NCI-H146 (cell line): ENCODE measurements around the gene IFT27.
"Not testable (repeated sequence)": the region's sequence is repeated elsewhere in the genome, so short reads cannot be mapped to it uniquely, and the experiment has no call there.

ENCODE experiments used
- DNase-seq: peaks from one replicate; lab custom pipeline; 2025; lab: John Stamatoyannopoulos, UW

IFT27 gene

DNA sequence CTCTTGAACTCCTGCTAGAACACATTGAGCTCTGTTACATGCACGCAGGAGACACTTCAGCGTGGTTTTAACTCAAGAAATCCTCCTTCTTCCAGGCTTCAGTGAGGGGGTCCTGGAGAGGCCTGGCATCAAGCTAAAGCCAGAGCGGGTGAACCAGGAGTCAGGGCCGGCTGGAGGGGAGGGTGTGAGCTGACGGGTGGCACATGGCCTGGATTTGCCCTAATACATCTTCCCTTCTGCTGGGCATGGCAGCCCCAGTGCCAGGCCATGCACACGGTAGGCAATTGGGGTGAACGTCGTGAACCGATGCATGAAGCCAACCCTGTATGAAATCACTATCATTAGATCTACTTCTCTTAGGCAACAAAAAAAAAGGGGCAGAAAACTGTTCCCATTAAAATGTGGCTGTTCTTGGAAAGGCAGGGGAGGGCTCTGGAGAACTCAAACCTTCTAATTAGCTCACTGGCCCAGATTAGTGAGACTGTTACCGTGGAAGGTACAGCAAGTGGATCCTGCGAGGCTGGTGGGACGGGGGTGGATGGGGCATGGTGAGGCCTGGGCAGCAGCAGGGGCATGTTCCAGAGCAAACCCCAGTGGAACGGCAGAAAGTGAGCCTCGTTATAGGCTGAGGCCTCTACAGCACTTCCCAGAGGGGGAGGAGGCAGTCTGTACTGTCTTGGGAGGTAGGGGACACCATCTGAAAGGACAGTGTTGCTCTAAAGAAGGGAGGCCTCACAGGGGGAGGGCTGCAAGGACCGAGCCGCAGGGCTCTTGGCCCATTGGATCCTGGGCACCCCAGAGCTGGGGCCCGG lies 10.6 kb downstream of the IFT27 start:
- DNase-seq = no peak

DNA sequence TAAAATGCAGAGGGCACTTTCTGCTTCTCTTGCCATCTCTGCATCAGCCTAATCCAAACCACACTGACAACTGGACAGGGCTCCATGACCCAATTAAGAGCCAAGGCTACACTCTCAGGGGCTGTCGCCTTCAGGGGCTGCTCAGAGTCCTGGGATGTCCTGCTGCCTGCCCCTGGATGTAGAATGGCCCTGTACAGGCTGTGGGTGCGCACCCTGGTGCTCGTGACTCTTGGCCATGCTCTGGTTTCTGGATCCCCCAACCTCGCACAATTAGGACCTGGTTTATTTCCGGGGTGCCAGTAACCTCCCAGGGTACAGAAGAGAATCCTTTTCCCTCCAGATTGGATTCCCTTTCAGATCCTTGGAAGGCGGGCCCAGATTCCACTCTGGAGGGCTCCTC lies 11.3 kb downstream of the IFT27 start:
- no peak for DNase-seq

DNA sequence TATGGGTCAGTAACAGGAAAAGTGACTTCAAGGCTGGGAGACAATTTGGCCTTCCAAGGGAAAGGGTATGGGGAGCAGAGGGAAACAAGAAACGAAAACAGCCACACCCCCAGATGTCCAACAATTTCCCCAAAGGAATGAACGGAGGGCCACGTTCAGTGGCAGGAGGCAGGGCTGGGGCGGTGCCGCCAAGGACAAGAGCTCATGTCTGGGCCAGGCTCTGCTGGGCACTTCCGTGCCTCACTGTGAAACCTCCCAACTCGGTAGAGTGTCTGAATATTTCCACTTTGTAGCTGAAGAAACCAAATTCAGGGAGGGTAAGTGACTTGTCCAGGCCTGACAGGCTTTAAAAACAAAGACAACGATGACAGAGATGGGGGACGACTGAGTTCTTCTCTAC lies 11.9 kb downstream of the IFT27 start:
- no peak for DNase-seq

DNA sequence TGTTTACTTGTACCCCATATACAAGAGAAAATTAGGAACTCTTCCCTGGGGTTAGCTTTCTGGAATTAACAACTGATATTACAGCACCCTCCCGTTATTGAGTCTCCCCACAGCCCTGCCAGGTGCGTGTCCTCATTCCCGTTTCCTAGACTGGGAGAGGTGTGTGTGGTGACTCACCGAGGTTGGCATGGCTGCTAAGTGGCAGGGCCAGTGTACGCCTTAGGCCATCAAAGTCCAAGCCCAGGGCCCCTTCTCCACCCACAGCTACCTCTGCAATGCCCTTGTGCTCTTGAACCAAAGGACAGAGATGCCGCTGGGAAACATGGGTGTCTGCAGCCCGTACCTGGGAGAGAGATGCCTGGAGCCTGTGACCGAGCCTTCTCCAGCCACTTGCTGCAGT lies 12.3 kb downstream of the IFT27 start:
- DNase-seq = no peak

DNA sequence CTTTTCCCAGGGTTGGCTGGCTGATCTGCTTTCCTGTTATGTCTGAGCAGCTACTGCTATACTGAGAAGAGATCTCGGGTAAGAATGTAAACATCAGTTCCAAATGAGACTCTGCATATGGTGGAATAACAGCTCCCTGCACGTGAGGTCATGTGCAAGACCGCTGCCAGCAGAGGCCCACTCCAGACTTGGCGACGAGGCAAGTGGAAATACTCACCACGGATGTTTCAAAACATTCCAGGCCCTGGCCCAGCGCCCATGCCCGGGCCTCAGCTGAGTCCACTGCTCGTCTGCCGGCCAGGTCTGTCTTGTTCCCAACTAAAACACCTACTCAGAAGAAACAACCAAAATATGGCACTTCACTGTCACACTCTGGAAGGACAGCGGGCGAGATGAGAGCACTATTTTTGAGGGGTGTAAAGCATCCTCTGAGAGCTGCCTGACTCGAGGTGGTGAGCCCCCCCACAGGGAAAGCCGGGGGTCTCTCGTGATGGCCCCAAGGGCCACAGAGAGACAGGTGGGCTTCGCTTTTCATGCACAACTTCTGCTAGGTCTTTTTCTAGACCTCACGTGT lies 13.1 kb downstream of the IFT27 start:
- DNase-seq = no peak

DNA sequence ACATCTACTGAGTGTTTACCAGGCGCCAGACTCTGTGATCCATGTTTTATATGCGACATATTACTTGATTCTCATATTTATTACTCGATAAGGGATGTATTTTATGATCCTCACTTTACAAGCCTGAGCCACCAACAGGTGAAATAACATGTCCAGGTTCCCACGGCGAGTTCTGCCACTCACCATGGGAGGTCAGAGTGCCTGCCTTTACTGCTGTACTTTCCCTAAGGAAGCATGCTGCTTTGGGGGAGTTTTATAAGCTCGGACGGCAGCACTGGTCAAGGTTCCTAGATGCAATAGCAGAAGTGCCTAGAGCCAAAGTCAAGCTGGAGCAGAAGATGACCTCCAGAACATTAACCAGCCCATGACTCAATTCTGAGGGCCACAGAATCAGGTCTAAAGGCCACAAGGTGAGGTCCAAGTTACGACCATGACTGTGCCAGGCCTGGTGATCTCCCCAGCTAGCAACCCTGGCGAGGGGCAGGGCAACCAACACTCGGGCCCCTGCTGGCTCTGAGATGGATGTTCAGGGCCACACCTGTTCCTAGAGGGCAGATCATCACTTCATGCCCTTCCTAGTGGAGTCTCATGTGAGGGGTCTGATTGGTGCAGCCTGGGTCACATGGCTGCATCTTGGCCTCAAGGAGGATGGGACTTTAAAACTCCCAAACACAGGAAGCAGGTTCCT lies 14.2 kb downstream of the IFT27 start:
- no peak for DNase-seq

DNA sequence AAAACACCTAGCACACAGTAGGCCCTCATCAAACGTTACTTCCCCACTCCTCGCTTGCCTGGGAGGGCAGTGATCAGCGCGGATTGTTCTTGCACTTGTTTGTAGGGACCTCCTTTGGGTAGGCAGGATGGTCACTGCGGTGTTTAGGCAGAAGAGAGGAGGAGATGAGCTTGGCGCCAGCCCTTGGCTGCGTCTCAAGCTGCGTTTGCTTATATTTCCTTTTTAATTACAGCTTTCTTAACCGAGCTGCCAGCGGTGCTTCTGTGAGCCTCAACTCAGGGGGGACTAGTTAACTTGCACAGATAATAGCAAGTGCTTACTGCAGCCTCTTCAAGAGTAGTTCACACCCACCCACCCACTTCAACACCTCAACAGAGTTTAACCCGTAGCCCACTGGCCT lies 15.1 kb downstream of the IFT27 start:
- DNase-seq = no peak

DNA sequence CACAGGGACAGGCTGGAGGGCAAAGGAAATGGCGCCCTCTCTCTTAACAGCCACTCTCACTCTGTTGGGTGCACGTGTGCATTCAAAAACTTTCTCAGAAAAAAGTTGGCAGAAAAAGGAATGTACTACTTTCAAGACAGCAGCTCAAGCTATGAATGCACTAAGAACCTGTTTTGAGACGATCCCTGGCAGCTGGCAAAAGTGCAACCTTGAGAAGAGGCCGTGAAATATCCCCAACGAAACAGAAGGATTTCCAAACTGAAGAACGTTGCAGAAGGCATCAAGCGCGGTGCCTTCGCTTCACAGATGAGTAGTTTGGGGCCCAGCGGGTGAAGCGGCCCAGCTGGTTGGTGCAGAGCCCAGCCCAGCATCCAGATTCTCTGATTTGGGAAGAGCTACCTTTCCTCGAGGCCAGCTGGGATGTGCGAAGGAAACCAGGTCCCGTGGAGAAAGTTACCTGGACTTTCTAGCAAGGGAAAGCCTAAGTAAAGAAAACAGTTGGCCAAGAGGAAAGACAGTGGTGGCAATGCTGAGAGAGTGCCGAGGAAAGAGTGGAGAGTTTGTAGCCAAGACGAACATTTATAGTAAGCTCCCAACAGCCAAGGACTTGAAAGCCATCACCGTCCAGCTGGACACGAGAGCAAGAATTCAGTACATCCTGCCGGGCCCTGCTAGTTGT lies 16.3 kb downstream of the IFT27 start:
- DNase-seq = no peak

DNA sequence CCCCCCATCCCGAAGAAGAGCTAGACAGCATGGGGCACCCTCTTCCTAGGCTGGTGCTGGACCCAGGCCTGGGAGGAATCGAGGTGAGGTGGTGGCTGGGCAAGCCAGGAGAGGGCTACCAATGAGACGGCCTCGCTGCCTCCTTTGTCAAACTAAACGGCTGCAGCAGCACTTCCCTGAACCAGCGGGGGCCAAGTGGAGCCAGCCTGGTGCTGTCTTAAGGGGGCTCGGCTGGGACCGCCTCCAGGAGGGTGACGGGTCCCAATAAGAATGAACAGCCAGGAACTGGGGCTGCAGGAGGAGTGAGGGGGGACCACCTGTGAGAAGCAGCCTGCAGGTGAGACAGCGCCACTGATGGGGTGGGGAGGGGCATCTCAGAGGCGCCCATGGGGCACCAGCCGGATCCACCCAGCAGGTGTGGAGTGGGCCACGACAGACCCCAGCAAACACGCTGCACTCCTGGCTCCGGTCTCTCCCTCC lies 17.1 kb downstream of the IFT27 start:
- DNase-seq = no peak

DNA sequence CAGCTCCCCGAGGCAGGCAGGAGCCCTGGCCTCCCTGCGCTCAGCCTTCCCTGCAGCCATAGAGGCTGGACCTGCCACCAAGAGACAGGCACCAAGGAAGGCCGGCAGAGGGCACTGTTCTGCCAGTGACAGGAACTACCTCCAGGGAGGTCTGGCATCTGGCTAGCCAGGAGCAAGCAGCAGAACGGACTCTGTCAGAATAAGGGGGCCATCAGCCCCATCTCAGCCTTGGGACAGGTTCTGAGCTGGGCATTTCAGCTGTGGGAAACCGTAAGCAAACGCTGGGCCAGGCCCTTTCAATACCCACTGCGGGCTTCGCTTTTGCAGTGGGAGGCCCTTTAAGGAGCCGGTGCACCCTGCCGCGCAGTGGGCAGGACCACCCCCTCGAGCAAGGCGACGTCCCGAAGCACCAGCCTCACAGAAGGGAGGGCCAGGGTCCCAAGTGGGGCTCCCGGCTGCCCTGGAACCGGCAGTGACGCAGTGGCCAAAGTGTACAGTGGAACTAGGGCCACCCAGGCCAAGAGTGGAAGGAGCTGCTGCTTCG lies 18.2 kb downstream of the IFT27 start:
- DNase-seq = peak; percentile 35

DNA sequence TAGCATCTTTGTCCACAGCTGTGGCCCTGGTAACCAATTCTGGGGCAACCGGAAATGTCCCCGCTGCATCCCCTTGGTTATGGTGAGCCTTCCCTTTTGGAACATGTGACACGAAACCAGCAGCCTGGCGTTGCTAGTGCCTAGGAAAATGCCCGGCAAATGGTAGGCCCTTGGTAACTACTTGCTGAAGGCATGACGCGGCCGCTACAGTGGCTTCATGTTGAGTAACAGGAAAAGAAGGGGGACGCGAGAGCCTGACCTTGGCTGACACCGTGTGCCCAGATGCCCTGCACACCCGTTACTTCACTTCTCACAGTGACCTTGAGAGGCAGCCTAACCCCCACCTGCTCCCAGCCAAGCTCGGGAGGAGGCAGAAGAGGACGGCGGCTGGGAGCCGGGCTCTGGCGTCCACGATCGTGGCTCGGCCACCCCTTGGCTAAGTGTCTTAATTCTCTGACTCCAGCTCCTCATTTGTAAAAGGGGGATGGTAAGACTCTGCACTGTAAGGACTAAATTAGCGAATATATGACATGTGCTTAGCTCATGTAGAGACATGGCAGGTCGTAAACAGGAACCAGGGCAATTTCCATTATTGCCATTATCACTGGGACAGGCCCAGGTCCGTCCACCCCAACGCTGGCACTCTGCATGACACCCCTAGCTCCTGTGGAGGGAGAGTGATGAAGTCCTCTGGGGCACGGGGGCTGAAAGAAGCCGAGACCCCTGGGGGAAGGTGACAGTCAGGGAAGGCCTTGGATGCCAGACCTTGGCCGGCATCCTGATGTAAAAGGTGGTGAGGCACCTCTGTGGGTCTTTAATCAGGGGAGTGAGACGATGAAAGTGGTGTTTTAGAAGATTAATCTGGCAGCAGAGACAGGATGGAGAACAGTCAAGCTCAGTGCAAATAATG lies 18.9 kb downstream of the IFT27 start:
- DNase-seq = no peak

DNA sequence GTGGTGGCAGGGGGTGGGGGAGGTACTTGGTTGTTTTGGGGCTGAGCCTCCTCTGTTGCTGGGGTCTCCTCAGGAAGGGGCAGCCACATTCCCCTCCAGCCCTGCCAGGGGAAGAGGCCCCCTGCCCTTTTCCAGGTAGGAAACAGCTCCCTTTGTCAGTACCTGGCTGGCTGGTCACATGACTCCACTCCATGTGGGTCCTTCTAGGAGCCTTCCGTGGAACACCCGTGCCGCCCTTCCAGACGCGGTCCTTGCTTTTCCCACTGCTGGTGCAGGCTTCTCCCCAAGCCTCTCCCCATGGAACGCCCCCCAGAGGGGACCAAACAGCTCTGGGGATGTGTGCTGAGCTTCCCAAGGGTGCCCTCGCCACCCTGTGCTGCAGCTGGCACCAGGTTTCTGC lies 19.9 kb downstream of the IFT27 start:
- DNase-seq = no peak

DNA sequence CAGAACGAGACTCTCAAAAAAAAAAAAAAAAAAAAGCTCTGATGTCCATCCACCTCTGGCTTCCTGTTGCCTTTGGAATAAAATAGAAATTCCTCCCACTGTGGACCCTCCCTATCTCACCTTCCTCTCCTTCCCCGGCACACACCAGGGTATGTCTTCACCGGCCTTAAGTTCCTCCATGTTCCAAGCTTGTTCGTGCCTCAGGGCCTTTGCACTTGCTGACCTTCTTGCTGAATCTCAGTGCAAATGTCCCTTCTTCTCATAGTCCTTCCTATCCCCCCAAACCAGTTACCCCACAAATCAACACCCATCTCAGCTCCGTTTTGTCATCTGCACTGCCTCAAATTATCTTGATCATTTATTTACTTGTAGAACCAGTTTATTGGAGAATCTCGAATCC lies 20.6 kb downstream of the IFT27 start:
- DNase-seq = no peak

DNA sequence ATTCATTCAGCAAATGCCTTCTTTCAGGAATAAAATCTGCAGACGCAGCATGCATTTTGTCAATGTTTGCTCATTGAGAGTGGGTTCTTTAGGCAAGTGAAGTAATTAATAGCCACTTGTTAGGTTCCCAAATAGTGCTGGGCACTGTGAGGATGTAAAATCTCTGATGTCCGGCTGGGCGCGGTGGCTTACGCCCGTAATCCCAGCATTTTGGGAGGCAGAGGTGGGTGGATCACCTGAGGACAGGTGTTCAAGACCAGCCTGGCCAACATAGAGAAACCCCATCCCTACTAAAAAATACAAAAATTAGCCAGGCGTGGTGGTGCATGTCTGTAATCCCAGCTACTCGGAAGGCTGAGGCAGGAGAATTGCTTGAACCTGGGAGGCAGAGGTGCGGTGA lies 21.0 kb downstream of the IFT27 start:
- not testable (repeated sequence) for DNase-seq

DNA sequence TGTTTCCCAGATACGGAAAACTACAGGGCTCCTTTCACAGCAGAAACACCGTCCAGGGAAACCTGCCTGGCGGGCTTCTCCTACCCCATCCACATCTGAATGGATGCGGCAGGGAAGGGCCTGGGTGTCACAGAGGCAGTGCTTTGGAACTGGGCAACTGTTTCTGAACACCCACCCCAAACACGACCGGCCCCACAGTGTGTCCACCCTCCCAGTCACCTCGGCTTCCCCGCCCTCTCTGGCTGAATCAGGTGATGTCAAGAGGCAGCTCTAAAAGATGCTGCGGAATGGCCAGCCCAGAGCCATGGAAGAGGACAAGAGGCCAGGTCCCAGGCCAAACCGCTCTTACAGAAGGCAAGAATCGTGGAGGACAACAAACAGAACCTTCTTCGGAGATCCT lies 22.0 kb downstream of the IFT27 start:
- no peak for DNase-seq

DNA sequence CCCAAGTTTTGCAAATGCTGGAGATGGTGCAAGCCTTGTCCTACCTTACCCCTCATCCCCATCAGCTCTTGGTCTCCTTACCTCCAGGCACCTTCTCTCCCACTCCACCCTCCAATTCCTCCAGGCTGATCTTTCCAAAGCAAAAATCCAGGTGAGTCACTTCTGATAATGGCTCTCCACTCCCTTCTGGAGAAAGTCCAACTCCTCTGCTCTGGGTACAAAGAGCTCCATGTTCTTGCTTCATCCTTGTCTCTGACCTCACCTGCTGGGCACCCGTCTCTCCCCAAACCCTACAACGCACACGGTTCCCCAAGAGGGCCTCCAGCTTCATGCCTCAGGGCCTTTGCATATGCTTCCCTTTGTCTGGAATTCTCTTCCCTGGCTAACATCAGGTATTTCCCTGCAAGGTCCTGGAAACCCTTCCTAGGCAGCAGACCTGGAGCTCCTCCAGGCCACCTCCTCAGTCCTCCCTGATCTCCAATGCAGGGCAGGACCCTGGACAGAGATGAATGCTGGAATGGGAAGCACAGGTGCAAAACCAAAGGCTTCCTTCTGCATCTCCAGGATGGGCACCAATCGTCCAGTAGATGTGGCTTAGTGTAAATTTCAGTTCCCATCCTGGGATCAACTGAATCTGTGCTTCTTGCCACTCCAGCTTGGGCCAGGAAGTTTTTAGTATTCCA lies 22.7 kb downstream of the IFT27 start:
- no peak for DNase-seq

DNA sequence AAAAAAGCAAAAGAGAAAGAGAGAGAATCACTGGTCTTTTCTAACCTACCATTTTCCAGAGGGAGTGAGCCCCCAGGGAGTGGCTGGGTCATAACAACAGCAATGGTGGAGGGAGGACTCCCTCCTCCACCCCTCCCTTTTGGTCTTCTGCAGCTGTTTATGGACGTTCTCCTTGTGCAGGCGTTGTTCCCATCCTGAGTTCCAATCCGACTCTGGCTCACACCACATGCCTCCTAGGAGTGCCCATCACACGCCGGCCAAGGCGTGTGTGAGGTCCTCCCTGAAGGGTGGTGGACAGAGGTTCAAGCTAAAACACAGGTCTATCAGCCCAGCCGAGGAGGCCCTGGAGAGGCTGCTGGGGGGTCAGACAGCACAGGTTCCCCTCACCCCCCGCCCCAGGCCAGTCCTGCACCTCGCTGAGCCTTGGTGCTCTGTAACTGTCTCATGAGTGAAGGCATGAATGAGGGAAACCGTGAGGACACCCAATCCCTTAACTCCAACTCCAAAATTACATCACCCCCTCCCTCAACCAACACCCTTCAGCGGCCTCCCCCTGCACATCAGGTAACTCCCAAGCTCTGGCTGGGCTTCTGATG lies 29.4 kb downstream of the IFT27 start:
- DNase-seq = no peak

DNA sequence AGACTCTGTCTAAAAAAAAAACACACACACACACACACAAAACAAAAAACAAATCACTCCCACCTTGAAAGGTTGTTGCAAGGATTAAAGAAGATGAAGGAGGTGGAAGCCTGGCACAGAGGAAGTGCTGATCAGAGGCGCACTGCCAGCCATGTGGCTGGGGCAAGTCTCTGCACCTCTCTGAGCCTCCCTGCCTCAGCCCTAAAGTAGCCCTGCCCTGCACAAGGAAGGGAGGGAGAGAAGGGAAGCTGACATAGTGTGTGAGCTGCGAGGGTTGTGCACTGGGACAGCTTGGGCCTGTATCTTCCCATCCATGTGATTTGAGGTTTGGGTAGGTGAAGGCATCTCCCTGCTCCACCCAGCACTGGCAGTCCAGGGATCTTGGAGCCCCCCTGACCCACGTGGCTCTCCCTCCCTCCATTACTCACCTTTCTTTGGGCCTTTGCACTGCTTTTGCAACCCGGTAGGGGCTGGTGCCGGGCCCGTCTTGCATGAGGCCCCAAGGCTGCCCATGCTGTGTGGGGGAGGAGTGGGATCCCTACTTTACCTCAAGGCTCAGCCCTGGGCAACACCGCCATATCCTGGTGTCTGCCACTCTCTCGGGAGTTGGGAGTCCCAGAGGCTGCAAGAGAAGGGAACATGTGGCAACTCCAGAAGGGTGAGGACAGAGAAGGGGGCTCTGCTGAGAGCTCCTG lies 30.5 kb downstream of the IFT27 start:
- DNase-seq = no peak

DNA sequence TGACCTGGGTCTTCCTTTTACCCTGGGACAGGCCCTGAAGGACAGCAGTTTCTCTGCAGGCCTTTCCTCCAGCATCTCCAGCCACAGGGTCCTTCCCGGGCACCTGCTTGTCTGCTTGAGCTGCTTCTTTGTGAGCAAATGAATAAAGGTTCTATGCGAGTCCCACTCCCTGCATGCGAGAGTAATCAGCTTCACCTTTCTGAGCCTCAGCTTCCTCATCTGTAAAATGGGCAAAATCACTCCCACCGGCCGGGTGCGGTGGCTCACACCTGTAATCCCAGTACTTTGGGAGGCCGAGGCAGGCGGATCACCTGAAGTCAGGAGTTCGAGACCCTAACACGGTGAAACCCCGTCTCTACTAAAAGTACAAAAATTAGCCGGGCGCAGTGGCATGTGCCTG lies 31.1 kb downstream of the IFT27 start:
- DNase-seq = no peak

DNA sequence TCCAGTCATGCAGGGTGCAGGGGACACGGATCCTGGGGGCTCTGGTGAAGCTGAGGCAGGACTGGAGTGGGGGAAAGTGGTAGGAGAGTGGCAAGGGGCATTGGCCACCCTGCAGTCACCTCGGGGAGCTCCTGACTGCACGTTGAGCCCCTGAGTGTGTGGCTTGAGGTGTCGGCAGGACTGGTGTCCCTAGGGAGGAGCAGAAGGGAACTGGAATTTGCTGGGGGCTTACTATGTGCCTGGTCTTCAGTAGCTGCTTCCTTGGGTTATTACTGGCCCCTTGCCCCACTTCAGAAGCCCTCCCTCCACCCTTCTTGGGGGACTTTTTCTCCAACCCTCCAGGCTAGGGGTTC lies 31.5 kb downstream of the IFT27 start:
- no peak for DNase-seq
